Karpas-422 (cell line): Measurements from ENCODE around the gene TBCD. TPM values are rescaled to one million over a fixed set of nuclear protein-coding genes. Genes with fewer than 3 reads are reported as not detected.

Experiments used
- DNase-seq: peaks from one replicate; pipeline ENCODE4 v3.0.0-alpha.2; 2015
- H2AFZ ChIP-seq: fragments of 200-600 bp; sonication (generic); 2 replicates; pipeline ENCODE4 v1.6.1; 2014; ENCODE audit warnings: antibody characterized with exemption, low read length, mixed read lengths
- H3K27ac ChIP-seq: fragments of 200-600 bp; sonication (generic); 2 replicates; pipeline ENCODE4 v1.5.1; 2014; ENCODE audit warnings: mild to moderate bottlenecking, low read length, moderate library complexity
- H3K27me3 ChIP-seq: fragments of 200-600 bp; sonication (generic); 2 replicates; pipeline ENCODE4 v1.6.1; 2014; ENCODE audit warnings: low read length, mixed read lengths
- H3K36me3 ChIP-seq: fragments of 200-600 bp; sonication (generic); 2 replicates; pipeline ENCODE4 v1.6.1; 2014; ENCODE audit warnings: low read length, mixed read lengths; ENCODE audit not compliant: insufficient read depth
- H3K4me1 ChIP-seq: fragments of 200-600 bp; sonication (generic); 2 replicates; pipeline ENCODE4 v1.6.1; 2014; ENCODE audit warnings: mild to moderate bottlenecking, low read length, mixed read lengths
- H3K4me2 ChIP-seq: fragments of 200-600 bp; sonication (generic); 2 replicates; pipeline ENCODE4 v1.6.1; 2014; ENCODE audit warnings: low read length, low read depth, mild to moderate bottlenecking; ENCODE audit not compliant: poor library complexity, severe bottlenecking
- H3K4me3 ChIP-seq: fragments of 200-600 bp; sonication (generic); 2 replicates; pipeline ENCODE4 v1.5.1; 2014; ENCODE audit warnings: mild to moderate bottlenecking, antibody characterized with exemption, low read length, mixed read lengths
- H3K79me2 ChIP-seq: fragments of 200-600 bp; sonication (generic); 2 replicates; pipeline ENCODE4 v1.6.1; 2014; ENCODE audit warnings: mild to moderate bottlenecking, low read length, mixed read lengths
- H3K9ac ChIP-seq: fragments of 200-600 bp; sonication (generic); 2 replicates; pipeline ENCODE4 v1.6.0; 2014; ENCODE audit warnings: low read length
- H3K9me2 ChIP-seq: fragments of 200-600 bp; sonication (generic), shearing (Covaris generic); replicated peaks from 2 replicates; pipeline ENCODE4 v1.6.0; 2014; ENCODE audit warnings: mild to moderate bottlenecking, low read length, moderate library complexity; ENCODE audit not compliant: insufficient read depth
- H3K9me3 ChIP-seq: fragments of 300-700, 200-600 bp; sonication (generic); 2 replicates; pipeline ENCODE4 v1.6.1; 2014; ENCODE audit warnings: low read length, mixed read lengths
- H4K20me1 ChIP-seq: fragments of 200-600 bp; sonication (generic); 2 replicates; pipeline ENCODE4 v1.6.1; 2014; ENCODE audit warnings: mild to moderate bottlenecking, antibody characterized with exemption, low read length, low read depth; ENCODE audit not compliant: insufficient read depth
- total RNA-seq: library from RNA; depleted of rRNA; stranded (reverse); fragments of >200 nt; shearing (Covaris generic); gene quantifications from 2 replicates; pipeline ENCODE4 v1.2.3, GENCODE V29; 2014; ENCODE audit warnings: low replicate concordance

Gene TBCD
- total RNA-seq, 1 experiment from 2014 or later, result 28.7 TPM

GRCh38 chr17:82789806-82790205 lies 37.9 kb downstream of the TBCD start:
- H3K36me3 ChIP-seq, result no peaks in the 10 kb centered on the region
- no peak for DNase-seq
- no peak overlapping the region for H3K4me2 ChIP-seq
- H3K4me3 ChIP-seq, result no peak overlapping the region
- no peaks in the 10 kb centered on the region for H3K27me3 ChIP-seq
- H3K9me3 ChIP-seq, result no peaks in the 10 kb centered on the region
- no peak overlapping the region for H3K9ac ChIP-seq
- H4K20me1 ChIP-seq, result no peaks in the 10 kb centered on the region
- no peaks in the 10 kb centered on the region for H3K4me1 ChIP-seq
- H3K27ac ChIP-seq, result no peak overlapping the region
- H2AFZ ChIP-seq, result no peak overlapping the region
- H3K9me2 ChIP-seq, result no peaks in the 10 kb centered on the region
- H3K79me2 ChIP-seq, result peaks cover 45% of the 10 kb centered on the region

DNA sequence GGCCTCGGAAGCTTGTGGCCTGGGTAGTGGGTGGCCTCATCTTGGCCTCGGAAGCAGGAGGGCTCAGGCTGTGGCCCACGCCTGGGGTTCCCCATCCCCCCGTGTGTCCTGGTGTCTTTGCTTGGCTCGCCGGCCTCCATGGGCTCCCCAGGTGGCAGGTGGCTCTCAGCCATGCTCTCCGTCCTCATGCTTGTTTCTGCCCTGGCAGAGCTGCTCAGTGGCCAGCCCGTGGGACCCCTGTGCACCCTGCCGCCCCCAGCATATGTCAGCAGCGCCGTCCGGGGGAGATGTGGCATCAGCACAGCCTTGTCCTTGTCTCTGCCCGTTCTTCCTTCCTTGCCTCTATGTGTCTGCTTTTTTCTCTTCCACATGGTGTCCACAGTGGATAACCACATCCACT lies 38.5 kb downstream of the TBCD start:
- Histone ChIP-seq H3K79me2 (peaks cover 48% of the 10 kb centered on the region), H2AFZ (no peak overlapping the region), H3K4me3 (no peak overlapping the region), H3K4me2 (no peak overlapping the region), H3K9ac (no peak overlapping the region), H3K9me2 (no peaks in the 10 kb centered on the region), H3K36me3 (no peaks in the 10 kb centered on the region), H3K9me3 (no peaks in the 10 kb centered on the region), H3K27me3 (no peaks in the 10 kb centered on the region), H4K20me1 (no peaks in the 10 kb centered on the region), H3K27ac (no peak overlapping the region), H3K4me1 (no peaks in the 10 kb centered on the region)
- no peak for DNase-seq

DNA sequence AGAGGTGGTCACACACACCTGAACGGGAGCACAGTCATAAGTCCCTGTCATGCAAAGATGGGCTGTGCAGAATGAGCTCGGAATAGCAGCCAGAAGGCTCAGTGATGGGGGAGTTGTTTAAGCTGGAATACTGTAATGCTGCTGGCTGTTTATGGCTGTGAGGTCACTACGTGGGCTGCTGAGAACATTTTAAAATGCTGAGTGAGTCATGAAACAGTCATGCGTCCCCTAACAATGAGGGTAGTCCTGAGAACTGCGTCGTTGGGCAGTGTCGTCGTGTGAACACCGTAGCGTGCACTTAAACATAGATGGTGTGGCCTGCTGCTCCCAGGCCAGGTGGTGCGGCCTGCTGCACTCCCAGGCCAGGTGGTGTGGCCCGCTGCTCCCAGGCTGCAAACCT lies 39.7 kb downstream of the TBCD start:
- no peaks in the 10 kb centered on the region for H3K9me3 ChIP-seq
- no peaks in the 10 kb centered on the region for H3K4me1 ChIP-seq
- no peaks in the 10 kb centered on the region for H3K27me3 ChIP-seq
- no peak for DNase-seq
- H3K9me2 ChIP-seq, result no peaks in the 10 kb centered on the region
- no peak overlapping the region for H3K27ac ChIP-seq
- no peak overlapping the region for H2AFZ ChIP-seq
- no peaks in the 10 kb centered on the region for H3K36me3 ChIP-seq
- H3K79me2 ChIP-seq, result peaks cover 49% of the 10 kb centered on the region
- H3K9ac ChIP-seq, result no peak overlapping the region
- no peak overlapping the region for H3K4me3 ChIP-seq
- no peaks in the 10 kb centered on the region for H4K20me1 ChIP-seq
- H3K4me2 ChIP-seq, result no peak overlapping the region

GRCh38 chr17:82793974-82794630 lies 42.2 kb downstream of the TBCD start:
- Histone ChIP-seq H3K4me1 (no peaks in the 10 kb centered on the region), H3K27ac (no peak overlapping the region), H4K20me1 (no peaks in the 10 kb centered on the region), H3K79me2 (peaks cover 50% of the 10 kb centered on the region), H2AFZ (no peak overlapping the region), H3K9me2 (no peaks in the 10 kb centered on the region), H3K36me3 (peaks cover 5% of the 10 kb centered on the region), H3K4me2 (no peak overlapping the region), H3K9ac (no peak overlapping the region), H3K27me3 (no peaks in the 10 kb centered on the region), H3K9me3 (no peaks in the 10 kb centered on the region), H3K4me3 (no peak overlapping the region)
- DNase-seq, result no peak

DNA sequence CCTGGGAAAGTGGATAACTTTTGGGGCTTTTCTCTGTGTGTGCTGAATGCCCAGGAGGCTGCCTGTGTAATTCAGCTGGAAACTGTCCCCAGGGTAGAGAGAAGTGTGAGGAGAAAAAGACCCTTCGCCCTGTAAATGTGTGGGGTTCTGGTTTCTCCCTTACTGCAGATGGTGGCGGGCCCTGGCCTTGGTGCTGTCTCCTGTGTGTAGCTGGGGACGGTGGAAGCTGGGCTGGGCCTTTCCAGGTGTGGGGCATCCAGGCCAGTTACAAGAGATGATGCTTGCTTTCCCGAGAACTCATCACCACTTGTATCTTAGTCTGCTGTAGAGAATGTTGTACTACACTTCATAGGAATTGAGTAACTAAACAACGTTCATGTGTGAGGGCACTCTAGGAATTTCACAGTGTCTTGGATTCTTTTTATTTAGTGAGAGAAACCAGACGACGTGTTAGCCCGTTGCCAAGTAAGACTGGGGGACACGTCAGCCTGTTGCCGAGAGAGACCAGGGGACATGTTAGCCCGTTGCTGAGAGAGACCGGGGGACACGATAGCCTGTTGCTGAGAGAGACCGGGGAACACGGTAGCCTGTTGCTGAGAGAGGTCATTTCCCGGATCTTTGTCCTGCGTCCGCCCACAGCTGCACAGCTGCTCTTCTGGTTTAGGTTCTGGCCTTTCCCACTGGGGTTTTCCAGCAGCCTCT lies 43.1 kb downstream of the TBCD start:
- no peaks in the 10 kb centered on the region for H3K9me3 ChIP-seq
- DNase-seq, result no peak
- no peak overlapping the region for H2AFZ ChIP-seq
- H3K27ac ChIP-seq, result no peak overlapping the region
- no peaks in the 10 kb centered on the region for H3K27me3 ChIP-seq
- H3K4me2 ChIP-seq, result no peak overlapping the region
- H3K36me3 ChIP-seq, result peaks cover 10% of the 10 kb centered on the region
- H3K9ac ChIP-seq, result no peak overlapping the region
- no peaks in the 10 kb centered on the region for H3K4me1 ChIP-seq
- H4K20me1 ChIP-seq, result no peaks in the 10 kb centered on the region
- peaks cover 43% of the 10 kb centered on the region for H3K79me2 ChIP-seq
- H3K4me3 ChIP-seq, result no peak overlapping the region
- no peaks in the 10 kb centered on the region for H3K9me2 ChIP-seq

- H3K27me3 ChIP-seq, result no peaks in the 10 kb centered on the region
- no peak overlapping the region for H3K9ac ChIP-seq
- no peaks in the 10 kb centered on the region for H3K9me2 ChIP-seq
- H3K79me2 ChIP-seq, result peaks cover 44% of the 10 kb centered on the region
- no peaks in the 10 kb centered on the region for H3K4me1 ChIP-seq
- H3K4me2 ChIP-seq, result no peak overlapping the region
- no peak overlapping the region for H3K27ac ChIP-seq
- H2AFZ ChIP-seq, result no peak overlapping the region
- H3K4me3 ChIP-seq, result no peak overlapping the region
- H3K36me3 ChIP-seq, result peaks cover 15% of the 10 kb centered on the region
- no peak for DNase-seq
- H3K9me3 ChIP-seq, result no peaks in the 10 kb centered on the region
- no peaks in the 10 kb centered on the region for H4K20me1 ChIP-seq
Observed at GRCh38 chr17:82795615-82796014, 43.8 kb downstream of the TBCD start.

DNA sequence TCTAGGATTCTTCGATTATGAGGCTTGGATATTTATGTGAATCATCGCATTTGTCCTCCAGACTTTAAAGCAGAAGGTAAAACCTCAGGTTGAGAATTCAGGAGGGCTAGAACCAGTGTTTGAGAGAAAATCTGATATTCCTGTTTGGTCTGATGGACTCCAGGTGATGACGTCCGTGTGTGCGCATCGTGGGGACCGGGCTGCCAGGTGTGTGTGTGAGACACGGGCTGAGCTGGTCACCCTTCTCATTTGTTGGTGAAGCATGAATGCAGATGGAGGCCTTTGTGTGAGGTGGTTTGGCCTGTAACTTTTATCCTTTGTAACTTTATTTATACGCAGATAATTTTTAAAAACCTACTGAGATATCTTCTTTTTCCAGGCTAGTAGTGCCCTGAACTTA lies 45.2 kb downstream of the TBCD start:
- peaks cover 17% of the 10 kb centered on the region for H3K36me3 ChIP-seq
- H3K4me3 ChIP-seq, result no peak overlapping the region
- no peak overlapping the region for H3K4me2 ChIP-seq
- no peaks in the 10 kb centered on the region; the same call in 1 of the 2 replicates for H4K20me1 ChIP-seq
- no peak overlapping the region for H2AFZ ChIP-seq
- H3K79me2 ChIP-seq, result peaks cover 38% of the 10 kb centered on the region
- DNase-seq, result no peak
- H3K9me3 ChIP-seq, result no peaks in the 10 kb centered on the region
- no peaks in the 10 kb centered on the region for H3K9me2 ChIP-seq
- no peaks in the 10 kb centered on the region for H3K4me1 ChIP-seq
- H3K9ac ChIP-seq, result no peak overlapping the region
- H3K27me3 ChIP-seq, result no peaks in the 10 kb centered on the region
- no peak overlapping the region for H3K27ac ChIP-seq

GRCh38 chr17:82798752-82799151 lies 46.9 kb downstream of the TBCD start:
- Histone ChIP-seq H3K4me2 (no peak overlapping the region), H3K27ac (no peak overlapping the region), H2AFZ (no peak overlapping the region), H3K27me3 (no peaks in the 10 kb centered on the region), H3K4me1 (no peaks in the 10 kb centered on the region), H3K79me2 (peaks cover 43% of the 10 kb centered on the region), H3K9ac (no peak overlapping the region), H3K36me3 (peaks cover 17% of the 10 kb centered on the region), H3K4me3 (no peak overlapping the region), H4K20me1 (no peaks in the 10 kb centered on the region; the same call in 1 of the 2 replicates), H3K9me3 (no peaks in the 10 kb centered on the region), H3K9me2 (no peaks in the 10 kb centered on the region)
- no peak for DNase-seq
